Right atrium auricular region (tissue), 2 donors: ENCODE results near the gene SCN3B. TPM values are rescaled to one million over a fixed set of nuclear protein-coding genes. Genes with fewer than 3 reads are reported as not detected.

Experiments used
- DNase-seq: peaks from one replicate; pipeline ENCODE4 v3.0.0-alpha.2; 2019; ENCODE audit warnings: low spot score
- H3K27ac ChIP-seq, 2 donors: fragments of 200-600 bp; sonication (generic); 1 replicate in 1 of 2; 2 replicates in 1 of 2; pipeline ENCODE4 v1.5.1; 2016 to 2019
- H3K27me3 ChIP-seq, 2 donors: fragments of 200-600 bp; sonication (generic); one replicate each; pipeline versions ENCODE4 v1.5.1 to v1.6.0; 2017 to 2019
- H3K36me3 ChIP-seq: fragments of 200-600 bp; sonication (generic); one replicate; pipeline ENCODE4 v1.5.1; 2016
- H3K4me1 ChIP-seq, 2 donors: fragments of 200-600 bp; sonication (generic); one replicate each; pipeline versions ENCODE4 v1.5.1 to v1.6.0; 2017 to 2019
- H3K4me3 ChIP-seq, 2 donors: fragments of 200-600 bp; sonication (generic); 1 replicate in 1 of 2; 2 replicates in 1 of 2; pipeline ENCODE4 v1.5.1; 2017 to 2019; ENCODE audit warnings: mild to moderate bottlenecking in 1 of 2, moderate library complexity in 1 of 2
- H3K9me3 ChIP-seq, 2 donors: fragments of 200-600 bp; sonication (generic); one replicate each; pipeline ENCODE4 v1.5.1; 2019
- CTCF ChIP-seq, 2 donors: fragments of 200-600 bp; sonication (generic); IDR thresholded peaks; one replicate each; pipeline ENCODE4 v1.5.1; 2019; ENCODE audit warnings: antibody characterized with exemption in 2 of 2
- total RNA-seq, 2 donors: library from RNA; depleted of rRNA; stranded (reverse); fragments of >200 nt; gene quantifications; one replicate each; pipeline ENCODE4 v1.1.0, GENCODE V29; 2016

Gene SCN3B
- total RNA-seq, 2 donors from 2014 or later, result 0.31 to 0.70 TPM

DNA sequence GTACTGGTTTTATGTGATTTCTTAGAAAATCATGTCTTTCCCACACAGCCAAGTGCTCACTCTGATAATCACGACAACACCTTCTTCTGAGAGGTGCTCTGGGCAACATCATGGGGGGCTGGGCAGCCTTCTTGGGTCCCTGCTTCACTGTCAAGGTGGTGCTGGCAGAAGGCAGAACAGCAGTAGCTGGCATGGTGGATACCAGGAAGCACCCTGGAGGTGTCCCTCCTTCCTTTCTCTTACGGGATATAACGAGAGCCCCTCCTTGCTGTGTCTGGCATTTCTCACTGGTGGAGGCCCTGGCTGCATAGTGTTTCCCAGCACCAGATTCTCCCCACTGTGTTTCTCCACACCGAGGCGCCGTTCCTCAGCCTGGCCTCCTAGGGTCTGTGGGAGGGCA lies 60.9 kb downstream of the SCN3B start:
- no peaks in the 10 kb centered on the region for H3K9me3 ChIP-seq
- no peak for TF ChIP-seq CTCF (IDR thresholded peaks at IDR 0.05)
- DNase-seq, result no peak
- H3K27me3 ChIP-seq, result no peaks in the 10 kb centered on the region
- H3K4me3 ChIP-seq, result no peak overlapping the region
- H3K27ac ChIP-seq, result no peak overlapping the region
- H3K36me3 ChIP-seq, result no peaks in the 10 kb centered on the region
- H3K4me1 ChIP-seq, result no peaks in the 10 kb centered on the region

- Histone ChIP-seq H3K27ac (no peak overlapping the region), H3K27me3 (no peaks in the 10 kb centered on the region), H3K4me3 (no peak overlapping the region), H3K36me3 (no peaks in the 10 kb centered on the region), H3K4me1 (no peaks in the 10 kb centered on the region), H3K9me3 (no peaks in the 10 kb centered on the region)
- TF ChIP-seq CTCF (IDR thresholded peaks at IDR 0.05), result no peak
- no peak for DNase-seq
Measured at GRCh38 chr11:123590296-123590912, 64.0 kb downstream of the SCN3B start.

DNA sequence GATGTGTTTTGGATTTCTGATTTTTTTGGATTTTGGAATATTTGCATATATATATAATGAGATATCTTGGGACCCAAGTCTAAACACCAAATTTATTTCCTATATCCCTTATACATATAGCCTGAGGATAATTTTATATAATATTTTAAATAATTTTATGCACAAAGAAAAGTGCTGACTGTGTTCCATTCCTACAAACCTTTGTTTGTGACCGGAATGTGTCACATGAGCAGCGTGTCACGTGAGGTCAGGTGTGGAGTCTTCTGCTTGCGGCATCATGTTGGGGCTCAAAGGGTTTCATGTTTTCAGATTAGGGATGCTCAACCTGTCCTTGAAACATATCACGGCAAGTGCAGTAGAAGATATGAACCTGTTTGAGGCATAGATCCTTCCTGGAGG lies 65.6 kb downstream of the SCN3B start:
- no peak for TF ChIP-seq CTCF (IDR thresholded peaks at IDR 0.05)
- Histone ChIP-seq H3K9me3 (no peaks in the 10 kb centered on the region), H3K36me3 (no peaks in the 10 kb centered on the region), H3K4me1 (no peaks in the 10 kb centered on the region), H3K4me3 (no peak overlapping the region), H3K27ac (no peak overlapping the region), H3K27me3 (no peaks in the 10 kb centered on the region)
- DNase-seq, result no peak

- Histone ChIP-seq H3K27me3 (no peaks in the 10 kb centered on the region), H3K4me3 (no peak overlapping the region), H3K9me3 (no peaks in the 10 kb centered on the region), H3K27ac (no peak overlapping the region), H3K4me1 (no peaks in the 10 kb centered on the region), H3K36me3 (no peaks in the 10 kb centered on the region)
- no peak for TF ChIP-seq CTCF (IDR thresholded peaks at IDR 0.05)
- DNase-seq, result no peak
Measured at GRCh38 chr11:123588117-123588863, 66.1 kb downstream of the SCN3B start.

GRCh38 chr11:123587559-123587958 lies 66.9 kb downstream of the SCN3B start:
- Histone ChIP-seq H3K9me3 (no peaks in the 10 kb centered on the region), H3K4me3 (no peak overlapping the region), H3K4me1 (no peaks in the 10 kb centered on the region), H3K27me3 (no peaks in the 10 kb centered on the region), H3K36me3 (no peaks in the 10 kb centered on the region), H3K27ac (no peak overlapping the region)
- DNase-seq, result no peak
- TF ChIP-seq CTCF (IDR thresholded peaks at IDR 0.05), result no peak
